T-helper 1 cell treated with Interleukin-12 subunit alpha and Interleukin-12 subunit beta and Interleukin-4 antibody, amounts not matched to agents 30 μg/mL and 1 μg/mL, for 36 hours (primary cell): Measurements from ENCODE around the gene ATP6V0A1.
"Not testable (repeated sequence)": the region's sequence is repeated elsewhere in the genome, so short reads cannot be mapped to it uniquely, and the experiment has no call there.

Source experiments
- H3K27ac Mint-ChIP-seq: one replicate; pipeline ENCODE4 v1.8.0; 2021; ENCODE audit warnings: mild to moderate bottlenecking, mixed read lengths
- H3K27me3 Mint-ChIP-seq: one replicate; pipeline ENCODE4 v1.8.0; 2021; ENCODE audit warnings: low read depth, mixed read lengths
- H3K36me3 Mint-ChIP-seq: one replicate; pipeline ENCODE4 v1.8.0; 2021; ENCODE audit warnings: low read depth, mixed read lengths
- H3K4me1 Mint-ChIP-seq: one replicate; pipeline ENCODE4 v1.8.0; 2021; ENCODE audit warnings: low read depth, mixed read lengths
- H3K4me3 Mint-ChIP-seq: one replicate; pipeline ENCODE4 v1.8.0; 2021; ENCODE audit warnings: mild to moderate bottlenecking, moderate library complexity, mixed read lengths
- H3K9me3 Mint-ChIP-seq: one replicate; pipeline ENCODE4 v1.8.0; 2021; ENCODE audit warnings: mixed read lengths

The ATP6V0A1 gene

DNA sequence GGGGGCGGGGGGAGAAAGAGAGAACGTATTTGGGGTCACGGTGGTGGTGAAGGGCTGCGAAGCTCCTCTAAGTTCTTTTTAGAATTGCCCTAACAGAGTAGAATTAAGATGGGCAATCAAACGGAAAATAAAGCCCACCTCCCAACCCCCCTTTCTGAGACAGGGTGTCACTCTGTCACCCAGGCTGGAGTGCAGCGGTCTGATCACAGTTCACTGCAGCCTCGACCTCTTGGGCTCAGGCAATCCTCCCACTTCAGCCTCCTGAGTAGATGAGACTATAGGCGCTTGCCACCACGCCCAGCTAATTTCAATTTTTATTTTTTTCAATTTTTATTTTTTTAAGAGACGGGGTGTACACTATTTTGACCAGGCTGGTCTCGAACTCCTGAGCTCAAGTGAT, 34.9 kb upstream of the ATP6V0A1 start:
- H3K4me1 Mint-ChIP-seq, result peaks cover 17% of the 10 kb centered on the region
- H3K27me3 Mint-ChIP-seq, result peaks cover 70% of the 10 kb centered on the region
- H3K27ac Mint-ChIP-seq, result no peak overlapping the region
- no peak overlapping the region for H3K4me3 Mint-ChIP-seq
- H3K9me3 Mint-ChIP-seq, result no peaks in the 10 kb centered on the region
- H3K36me3 Mint-ChIP-seq, result peaks cover 2% of the 10 kb centered on the region

DNA sequence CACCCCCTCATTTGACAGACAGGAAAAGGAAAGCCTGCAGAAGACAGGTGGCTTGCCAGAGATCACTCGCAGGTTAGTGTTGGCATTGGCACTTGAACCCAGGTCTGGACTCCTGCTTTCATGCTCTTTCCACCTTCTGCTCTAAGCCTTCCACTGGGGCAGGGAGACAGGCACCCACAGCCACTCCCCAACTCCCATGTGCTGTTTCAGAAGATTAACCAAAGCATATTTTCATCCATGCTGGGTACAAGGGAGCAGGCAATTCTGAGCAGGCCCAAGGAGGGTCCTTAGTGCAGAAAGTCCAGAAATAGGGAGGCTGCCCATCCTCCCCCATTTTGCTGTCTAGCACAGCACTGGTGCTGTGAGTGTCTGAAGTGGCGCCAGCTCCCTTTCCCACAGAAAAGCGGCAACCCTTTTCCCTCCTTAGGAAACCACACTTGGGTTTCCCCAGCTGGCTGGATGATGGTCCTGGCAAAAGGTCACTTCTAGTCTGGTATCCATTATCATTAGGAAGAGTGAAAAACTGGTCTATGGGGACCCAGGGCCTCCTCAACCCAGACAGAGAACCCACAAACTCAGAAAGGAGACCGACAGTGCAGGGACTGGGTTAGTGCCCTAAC, 33.6 kb upstream of the ATP6V0A1 start:
- Mint-ChIP-seq H3K27ac (no peak overlapping the region), H3K27me3 (peaks cover 74% of the 10 kb centered on the region), H3K4me1 (peaks cover 13% of the 10 kb centered on the region), H3K36me3 (peaks cover 2% of the 10 kb centered on the region), H3K4me3 (no peak overlapping the region), H3K9me3 (no peaks in the 10 kb centered on the region)

DNA sequence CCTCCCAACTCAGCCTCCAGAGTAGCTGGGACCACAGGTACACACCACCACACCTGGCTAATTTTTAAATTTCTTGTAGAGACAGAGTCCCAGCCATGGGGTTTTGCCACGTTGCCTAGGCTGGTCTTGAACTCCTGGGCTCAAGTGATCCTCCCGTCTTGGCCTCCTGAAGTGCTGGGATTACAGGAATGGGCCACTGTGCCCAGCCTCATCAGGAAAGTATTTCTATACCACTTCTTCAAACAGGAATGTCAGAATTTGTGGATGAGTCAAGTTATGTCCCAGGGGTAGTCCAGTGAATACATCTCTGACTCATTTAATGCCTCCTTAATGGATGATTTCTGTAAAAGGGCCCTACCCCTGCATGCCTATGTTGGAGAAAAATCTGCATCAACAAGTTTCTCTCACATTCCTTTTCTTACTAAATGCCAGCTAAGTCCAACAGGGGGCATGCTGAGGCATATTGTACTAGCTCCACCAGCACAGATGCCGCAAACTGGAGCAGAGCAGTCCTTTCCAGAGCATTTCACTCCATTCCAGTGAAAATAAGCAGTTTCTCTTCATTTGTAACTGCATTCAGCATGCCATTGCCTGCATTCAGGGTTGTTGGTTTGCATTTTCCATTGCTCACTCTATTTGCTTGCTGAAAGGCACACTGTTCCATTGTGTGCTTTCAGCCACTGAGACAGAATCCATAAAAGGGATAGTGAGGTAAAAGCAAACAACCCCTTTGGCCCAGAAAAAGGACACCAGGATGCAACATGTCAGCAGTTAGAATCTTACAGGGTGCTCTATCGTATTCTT, 30.3 kb upstream of the ATP6V0A1 start:
- Mint-ChIP-seq H3K27me3 (peaks cover 62% of the 10 kb centered on the region), H3K4me3 (no peak overlapping the region), H3K36me3 (no peaks in the 10 kb centered on the region), H3K27ac (no peak overlapping the region), H3K9me3 (no peaks in the 10 kb centered on the region), H3K4me1 (no peaks in the 10 kb centered on the region)

DNA sequence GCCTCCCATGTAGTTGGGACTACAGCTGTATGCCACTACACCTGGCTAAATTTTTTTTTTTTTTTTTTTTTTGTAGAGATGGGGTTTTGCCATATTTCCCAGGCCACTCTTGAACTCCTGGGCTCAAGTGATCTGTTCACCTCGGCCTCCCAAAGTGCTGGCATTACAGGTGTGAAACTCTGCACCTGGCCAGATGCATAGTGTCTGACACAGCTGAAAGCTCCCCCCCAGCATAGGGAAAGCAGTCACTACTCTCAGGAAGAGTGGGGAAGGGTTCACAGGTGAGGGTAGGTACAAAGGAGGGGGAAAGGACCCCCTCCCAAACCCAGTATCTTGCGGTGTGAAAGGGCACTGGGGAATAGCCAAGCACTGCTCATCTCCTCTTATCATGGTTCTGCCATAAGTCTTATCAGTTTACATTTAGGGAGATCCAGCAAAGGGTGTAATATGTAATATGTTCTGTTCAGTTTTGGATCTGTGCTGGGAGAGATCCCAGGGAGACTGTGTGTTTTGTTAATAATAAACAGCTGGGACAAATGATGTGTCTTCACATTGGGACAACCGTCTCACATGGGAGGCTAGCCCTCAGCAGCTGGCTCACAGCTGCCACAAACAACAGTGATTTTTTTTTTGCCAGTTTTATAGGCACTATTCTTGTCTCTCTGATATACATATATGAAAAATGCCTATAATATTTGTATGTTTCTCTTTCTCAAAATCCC, 28.8 kb upstream of the ATP6V0A1 start:
- Mint-ChIP-seq H3K9me3 (no peaks in the 10 kb centered on the region), H3K4me3 (no peak overlapping the region), H3K36me3 (no peaks in the 10 kb centered on the region), H3K27me3 (peaks cover 59% of the 10 kb centered on the region), H3K27ac (no peak overlapping the region), H3K4me1 (no peaks in the 10 kb centered on the region)

DNA sequence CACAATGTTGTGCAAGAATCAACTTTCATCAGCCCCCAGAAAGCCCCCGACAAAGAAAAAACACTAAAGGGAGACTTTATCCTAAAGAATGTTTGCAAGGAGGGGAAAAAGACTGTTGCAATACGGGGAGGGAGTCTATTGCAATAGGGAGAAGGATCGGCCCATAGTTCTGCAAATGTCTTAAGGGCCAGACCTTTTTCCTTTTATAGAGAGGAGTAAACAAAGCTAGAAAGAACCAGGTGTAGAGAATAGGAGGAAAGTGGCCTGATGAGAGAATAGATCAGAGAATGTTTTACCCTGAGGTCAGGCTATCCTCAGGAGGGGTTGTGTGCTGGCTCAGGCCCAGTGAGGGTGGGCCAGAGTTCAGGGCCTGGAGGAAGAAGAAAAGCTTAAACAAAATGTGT, 26.9 kb upstream of the ATP6V0A1 start:
- H3K4me1 Mint-ChIP-seq, result no peaks in the 10 kb centered on the region
- H3K9me3 Mint-ChIP-seq, result no peaks in the 10 kb centered on the region
- H3K36me3 Mint-ChIP-seq, result no peaks in the 10 kb centered on the region
- peaks cover 47% of the 10 kb centered on the region for H3K27me3 Mint-ChIP-seq
- no peak overlapping the region for H3K4me3 Mint-ChIP-seq
- no peak overlapping the region for H3K27ac Mint-ChIP-seq

DNA sequence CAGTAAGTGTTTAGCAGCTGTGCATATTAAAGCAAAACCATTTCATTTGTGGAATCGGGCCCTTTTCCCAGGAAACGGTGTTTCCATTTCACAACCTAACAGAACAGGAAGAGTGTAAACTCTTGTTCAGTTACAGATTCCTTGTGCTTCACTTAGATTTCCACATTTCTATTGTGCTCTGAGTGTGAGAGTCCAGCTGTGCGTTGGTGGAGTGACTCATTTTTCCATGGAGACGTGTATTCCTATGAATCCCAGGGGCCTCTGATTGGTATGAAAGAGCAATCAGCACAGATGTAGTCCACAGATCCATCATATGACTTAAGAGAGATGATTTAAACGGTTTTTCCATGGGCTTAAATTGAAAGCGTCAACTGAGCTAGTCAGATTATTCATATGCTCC, 22.3 kb upstream of the ATP6V0A1 start:
- H3K27me3 Mint-ChIP-seq, result peaks cover 16% of the 10 kb centered on the region
- peaks cover under 1% of the 10 kb centered on the region for H3K4me1 Mint-ChIP-seq
- no peaks in the 10 kb centered on the region for H3K9me3 Mint-ChIP-seq
- no peak overlapping the region for H3K4me3 Mint-ChIP-seq
- no peak overlapping the region for H3K27ac Mint-ChIP-seq
- H3K36me3 Mint-ChIP-seq, result no peaks in the 10 kb centered on the region

DNA sequence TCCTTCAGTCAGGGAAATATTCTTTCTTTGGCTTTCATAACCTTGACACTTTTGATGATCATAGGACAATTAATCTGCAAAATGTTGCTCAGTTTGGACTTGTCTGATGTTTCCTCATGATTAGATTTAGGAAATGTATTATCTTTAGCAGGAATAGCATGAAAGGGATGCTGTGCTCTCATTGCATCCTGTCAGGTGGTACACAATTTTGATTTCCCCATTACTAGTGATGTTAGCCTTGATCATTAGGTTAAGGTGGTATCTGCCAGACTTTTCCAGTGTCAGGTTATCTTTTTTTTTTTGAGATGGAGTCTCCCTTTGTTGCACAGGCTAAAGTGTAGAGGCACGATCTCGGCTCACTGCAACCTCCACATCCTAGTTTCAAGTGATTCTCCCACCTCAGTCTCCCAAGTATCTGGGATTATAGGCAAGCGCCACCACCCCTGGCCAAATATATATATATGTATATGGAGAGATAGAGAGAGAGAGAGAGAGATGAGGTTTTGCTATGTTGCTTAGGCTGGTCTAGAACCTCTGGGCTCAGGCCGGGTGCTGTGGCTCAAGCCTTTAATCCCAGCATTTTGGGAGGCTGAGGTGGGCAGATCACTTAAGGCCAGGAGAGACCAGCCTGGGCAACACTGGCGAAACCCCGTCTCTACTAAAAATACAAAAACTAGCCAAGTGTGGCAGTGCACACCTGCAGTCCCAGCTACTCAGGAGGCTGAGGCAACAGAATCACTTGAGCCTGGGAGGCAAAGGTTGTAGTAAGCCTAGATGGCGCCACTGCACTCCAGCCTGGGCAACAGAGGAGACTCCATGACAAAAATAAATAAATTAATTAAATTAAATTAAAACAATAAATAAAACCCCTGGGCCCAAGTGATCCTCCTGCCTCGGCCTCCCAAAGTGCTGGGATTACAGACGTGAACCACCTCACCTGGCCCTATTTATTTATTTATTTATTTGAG, 19.8 kb upstream of the ATP6V0A1 start:
- peaks cover 25% of the 10 kb centered on the region for H3K27me3 Mint-ChIP-seq
- H3K27ac Mint-ChIP-seq, result no peak overlapping the region
- peaks cover 6% of the 10 kb centered on the region for H3K4me1 Mint-ChIP-seq
- H3K9me3 Mint-ChIP-seq, result no peaks in the 10 kb centered on the region
- H3K36me3 Mint-ChIP-seq, result no peaks in the 10 kb centered on the region
- no peak overlapping the region for H3K4me3 Mint-ChIP-seq

DNA sequence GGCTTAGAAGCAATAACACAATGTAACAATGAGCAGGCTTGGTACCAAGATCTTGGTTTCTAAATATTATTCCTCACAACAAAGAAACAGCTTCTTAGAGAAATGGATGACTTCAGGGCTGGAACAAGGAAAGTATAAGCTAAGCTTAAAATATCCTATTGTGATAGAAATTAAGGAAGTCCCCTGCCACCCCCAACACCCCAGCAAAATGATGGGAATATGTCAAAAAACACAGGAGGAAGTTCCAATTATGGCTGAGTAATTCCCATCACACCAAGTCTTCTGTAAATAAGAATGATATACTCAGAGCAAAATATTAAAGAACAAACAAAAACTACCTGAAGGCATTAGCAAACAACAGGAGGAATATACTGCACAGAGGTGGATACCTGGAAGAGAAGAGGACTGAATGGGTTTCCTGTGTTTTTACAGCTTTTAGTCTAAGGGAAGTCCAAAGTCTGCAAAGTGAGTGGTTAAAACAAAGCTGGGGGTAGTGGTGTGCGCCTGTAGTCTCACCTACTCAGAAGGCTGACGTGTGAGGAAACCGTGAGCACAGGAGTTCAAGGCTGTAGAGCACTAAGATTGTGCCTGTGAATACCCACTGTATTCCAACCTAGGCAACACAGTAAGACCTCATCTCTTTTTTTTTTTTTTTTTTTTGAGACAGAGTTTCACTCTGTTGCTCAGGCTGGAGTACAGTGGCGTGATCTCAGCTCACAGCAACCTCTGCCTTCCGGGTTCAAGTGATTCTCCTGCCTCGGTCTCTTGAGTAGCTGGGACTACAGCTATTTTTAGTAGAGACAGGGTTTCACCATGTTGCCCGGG, 17.1 kb upstream of the ATP6V0A1 start:
- no peak overlapping the region for H3K27ac Mint-ChIP-seq
- H3K36me3 Mint-ChIP-seq, result no peaks in the 10 kb centered on the region
- H3K4me3 Mint-ChIP-seq, result no peak overlapping the region
- no peaks in the 10 kb centered on the region for H3K9me3 Mint-ChIP-seq
- H3K27me3 Mint-ChIP-seq, result peaks cover 22% of the 10 kb centered on the region
- H3K4me1 Mint-ChIP-seq, result peaks cover 6% of the 10 kb centered on the region

DNA sequence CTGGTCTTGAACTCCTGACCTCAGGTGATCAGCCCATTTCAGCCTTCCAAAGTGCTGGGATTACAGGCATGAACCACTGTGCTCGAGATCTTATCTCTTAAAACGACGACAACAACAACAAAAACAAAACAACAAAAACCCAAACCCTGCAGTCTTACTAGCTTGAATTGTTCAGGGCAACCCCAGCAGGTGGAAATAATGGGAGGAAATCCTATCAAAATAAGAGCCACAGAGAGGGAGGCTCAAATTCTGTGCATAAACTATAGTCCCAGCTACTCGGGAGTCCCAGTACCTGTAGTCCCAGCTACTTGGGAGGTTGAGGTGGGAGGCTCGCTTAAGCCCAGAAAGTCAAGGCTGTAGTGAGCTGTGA, 16.5 kb upstream of the ATP6V0A1 start:
- Mint-ChIP-seq H3K9me3 (no peaks in the 10 kb centered on the region), H3K27ac (no peak overlapping the region), H3K36me3 (no peaks in the 10 kb centered on the region), H3K4me1 (peaks cover 6% of the 10 kb centered on the region), H3K4me3 (no peak overlapping the region), H3K27me3 (peaks cover 22% of the 10 kb centered on the region)

DNA sequence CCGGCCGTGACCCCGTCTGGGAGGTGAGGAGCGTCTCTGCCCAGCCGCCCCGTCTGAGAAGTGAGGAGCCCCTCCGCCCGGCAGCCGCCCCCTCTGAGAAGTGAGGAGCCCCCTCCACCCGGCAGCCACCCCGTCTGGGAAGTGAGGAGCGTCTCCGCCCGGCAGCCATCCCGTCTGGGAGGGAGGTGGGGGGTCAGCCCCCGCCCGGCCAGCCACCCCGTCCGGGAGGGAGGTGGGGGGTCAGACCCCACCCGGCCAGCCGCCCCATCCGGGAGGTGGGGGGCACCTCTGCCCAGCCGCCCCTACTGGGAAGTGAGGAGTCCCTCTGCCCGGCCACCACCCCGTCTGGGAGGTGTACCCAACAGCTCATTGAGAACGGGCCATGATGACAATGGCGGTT, 9.5 kb upstream of the ATP6V0A1 start:
- not testable (repeated sequence) for H3K36me3 Mint-ChIP-seq, H3K4me1 Mint-ChIP-seq, H3K4me3 Mint-ChIP-seq, H3K9me3 Mint-ChIP-seq, H3K27ac Mint-ChIP-seq
- peaks cover 25% of the 10 kb centered on the region for H3K27me3 Mint-ChIP-seq

DNA sequence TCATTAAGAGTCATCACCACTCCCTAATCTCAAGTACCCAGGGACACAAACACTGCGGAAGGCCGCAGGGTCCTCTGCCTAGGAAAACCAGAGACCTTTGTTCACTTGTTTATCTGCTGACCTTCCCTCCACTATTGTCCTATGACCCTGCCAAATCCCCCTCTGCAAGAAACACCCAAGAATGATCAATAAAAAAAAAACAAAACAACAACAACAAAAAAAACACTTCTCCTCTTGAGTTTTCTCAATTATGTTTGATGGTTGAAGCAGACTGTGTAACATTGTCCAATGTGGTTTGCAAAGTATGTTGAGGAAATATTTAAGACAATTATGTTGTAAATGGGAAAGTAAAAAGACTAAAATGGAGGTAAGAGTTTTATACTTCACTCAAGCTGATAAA, 8.8 kb upstream of the ATP6V0A1 start:
- H3K4me1 Mint-ChIP-seq, H3K4me3 Mint-ChIP-seq, H3K36me3 Mint-ChIP-seq, H3K9me3 Mint-ChIP-seq, H3K27ac Mint-ChIP-seq: not testable (repeated sequence)
- peaks cover 25% of the 10 kb centered on the region for H3K27me3 Mint-ChIP-seq

DNA sequence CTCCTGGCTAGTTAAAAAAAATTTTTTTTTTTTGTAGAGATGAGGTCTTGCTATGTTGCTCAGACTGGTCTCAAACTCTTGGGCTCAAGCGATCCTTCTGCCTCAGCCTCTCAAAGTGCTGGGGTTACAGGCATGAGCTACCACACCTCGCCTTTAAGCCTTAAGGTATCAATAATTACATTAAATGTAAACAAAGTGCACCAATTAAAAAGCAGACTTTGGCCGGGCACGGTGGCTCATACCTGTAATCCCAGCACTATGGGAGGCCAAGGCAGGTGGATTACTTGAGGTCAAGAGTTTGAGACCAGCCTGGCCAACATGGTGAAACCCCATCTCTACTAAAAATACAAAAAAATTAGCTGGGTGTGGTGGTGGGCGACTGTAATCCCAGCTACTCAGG, 7.4 kb upstream of the ATP6V0A1 start:
- H3K27me3 Mint-ChIP-seq, result peaks cover 35% of the 10 kb centered on the region
- not testable (repeated sequence) for H3K27ac Mint-ChIP-seq, H3K4me1 Mint-ChIP-seq, H3K36me3 Mint-ChIP-seq, H3K4me3 Mint-ChIP-seq, H3K9me3 Mint-ChIP-seq

DNA sequence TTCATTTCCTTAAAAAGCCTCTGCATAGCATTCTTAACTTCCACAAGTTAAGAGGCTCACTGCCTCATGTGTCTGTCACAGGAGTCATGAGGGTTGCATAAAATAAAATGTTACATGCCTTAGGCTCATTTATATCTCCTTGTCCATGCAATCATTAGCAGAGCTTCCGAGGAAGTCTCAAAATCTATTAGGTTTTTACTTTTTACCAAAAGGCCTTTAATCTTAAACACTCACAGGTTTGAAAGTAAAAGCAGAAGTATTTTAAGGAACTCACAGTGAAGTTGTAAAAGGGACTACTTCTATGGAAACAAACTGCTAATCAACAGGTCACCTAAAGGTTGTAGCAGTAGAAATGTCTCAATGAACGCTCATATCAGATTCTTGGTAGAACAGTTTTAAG, 5.2 kb upstream of the ATP6V0A1 start:
- H3K4me3 Mint-ChIP-seq, result no peak overlapping the region
- no peak overlapping the region for H3K27ac Mint-ChIP-seq
- H3K27me3 Mint-ChIP-seq, result peaks cover 41% of the 10 kb centered on the region
- H3K9me3 Mint-ChIP-seq, result no peaks in the 10 kb centered on the region
- peaks cover 1% of the 10 kb centered on the region for H3K36me3 Mint-ChIP-seq
- H3K4me1 Mint-ChIP-seq, result peaks cover 17% of the 10 kb centered on the region

DNA sequence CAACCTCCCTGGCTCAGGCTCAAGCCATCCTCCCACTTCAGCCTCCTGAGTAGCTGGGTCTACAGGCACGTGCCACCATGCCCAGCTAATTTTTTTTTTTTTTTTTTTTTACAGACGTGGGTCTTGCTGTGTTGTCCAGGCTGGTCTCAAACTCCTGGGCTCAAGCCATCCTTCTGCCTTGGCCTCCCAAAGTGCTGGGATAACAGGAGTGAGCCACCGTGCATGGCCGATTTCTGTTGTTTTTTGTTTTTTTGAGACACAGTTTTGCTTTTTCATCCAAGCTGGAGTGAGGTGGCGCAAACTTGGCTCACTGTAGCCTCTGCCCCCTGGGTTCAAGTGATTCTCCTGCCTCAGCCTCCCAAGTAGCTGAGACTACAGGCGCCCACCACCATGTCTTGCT, 3.7 kb upstream of the ATP6V0A1 start:
- not testable (repeated sequence) for H3K9me3 Mint-ChIP-seq, H3K4me3 Mint-ChIP-seq, H3K36me3 Mint-ChIP-seq, H3K27ac Mint-ChIP-seq
- Mint-ChIP-seq H3K27me3 (peaks cover 42% of the 10 kb centered on the region), H3K4me1 (peaks cover 29% of the 10 kb centered on the region)
